Left renal pelvis (tissue), 4 donors: ENCODE measurements around the gene GPRC5C. TPM values are rescaled to one million over a fixed set of nuclear protein-coding genes. Genes with fewer than 3 reads are reported as not detected.

ENCODE experiments used
- DNase-seq, 4 donors: peaks; one replicate each; pipeline ENCODE4 v3.0.0-alpha.2; 2013; ENCODE audit warnings: low read depth in 4 of 4, low spot score in 3 of 4
- polyA plus RNA-seq, 4 donors: library from polyadenylated mRNA; unstranded; fragments of 120-200 nt; gene quantifications; one replicate each; pipeline ENCODE4 v1.2.1, GENCODE V29; 2013; ENCODE audit not compliant: insufficient read length in 4 of 4

The GPRC5C gene
- polyA plus RNA-seq, 4 donors: 10.5 to 153 (median 104) TPM

DNA sequence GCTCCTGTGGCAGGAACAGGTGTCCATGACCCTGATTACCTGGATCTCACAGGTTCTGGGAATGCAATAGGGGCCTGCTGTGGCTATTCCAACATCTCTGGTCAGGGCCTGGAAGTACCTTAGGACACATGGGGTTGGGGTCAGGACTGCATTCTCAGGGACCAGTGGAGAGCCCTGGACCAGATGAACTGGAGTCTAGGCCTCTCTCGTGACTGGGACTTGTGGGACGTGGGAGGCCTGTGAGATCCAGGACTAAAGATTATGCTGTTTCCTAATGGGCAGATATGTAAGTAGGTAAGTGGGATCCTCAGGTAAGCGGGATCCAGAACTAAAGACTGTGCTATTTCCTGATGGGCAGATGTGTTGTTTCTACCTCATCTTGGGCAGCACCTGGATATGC, 18.3 kb downstream of the GPRC5C start:
- no peak for DNase-seq

DNA sequence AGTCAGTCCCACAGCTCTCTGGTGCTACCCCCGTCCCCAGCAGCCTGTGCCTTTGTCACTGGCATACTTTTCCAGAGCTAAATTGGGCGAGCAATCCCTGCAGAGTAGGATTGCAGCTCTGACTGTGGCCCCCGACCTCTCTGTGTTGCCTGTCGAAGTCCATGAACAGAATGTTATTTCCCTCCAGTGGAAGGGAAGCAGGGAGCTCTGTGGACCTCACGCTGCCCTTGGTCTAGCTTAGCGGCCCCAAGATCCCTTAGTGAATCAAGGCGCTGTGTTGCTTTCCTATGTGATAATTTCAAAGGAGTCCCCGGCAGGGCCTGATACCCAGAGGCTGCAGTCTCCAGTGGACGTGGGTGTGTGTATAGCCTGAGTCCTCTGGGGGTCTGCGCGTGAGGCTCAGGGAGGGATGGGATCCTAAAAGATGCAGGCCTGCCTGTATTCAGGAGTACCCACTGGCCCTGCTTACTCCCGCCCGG, 19.1 kb downstream of the GPRC5C start:
- no peak for DNase-seq

DNA sequence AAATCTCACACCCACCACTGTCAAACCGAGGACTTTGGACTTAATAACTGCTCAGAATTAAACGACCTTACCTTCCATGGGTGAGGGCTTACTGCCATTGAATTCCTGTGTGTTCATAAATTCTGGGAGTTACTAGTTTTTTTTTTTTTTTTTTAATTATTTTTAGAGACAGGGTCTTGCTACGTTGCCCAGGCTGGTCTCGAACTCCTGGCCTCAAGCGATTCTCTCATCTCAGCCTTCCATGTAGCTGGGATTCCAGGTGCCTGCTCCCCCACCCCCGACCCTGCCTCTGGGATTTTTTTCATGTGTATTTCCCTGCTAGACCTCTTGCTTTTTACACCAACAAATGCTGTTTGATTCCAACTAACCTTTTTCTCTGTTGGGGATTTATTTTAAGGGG, 19.7 kb downstream of the GPRC5C start:
- no peak for DNase-seq

DNA sequence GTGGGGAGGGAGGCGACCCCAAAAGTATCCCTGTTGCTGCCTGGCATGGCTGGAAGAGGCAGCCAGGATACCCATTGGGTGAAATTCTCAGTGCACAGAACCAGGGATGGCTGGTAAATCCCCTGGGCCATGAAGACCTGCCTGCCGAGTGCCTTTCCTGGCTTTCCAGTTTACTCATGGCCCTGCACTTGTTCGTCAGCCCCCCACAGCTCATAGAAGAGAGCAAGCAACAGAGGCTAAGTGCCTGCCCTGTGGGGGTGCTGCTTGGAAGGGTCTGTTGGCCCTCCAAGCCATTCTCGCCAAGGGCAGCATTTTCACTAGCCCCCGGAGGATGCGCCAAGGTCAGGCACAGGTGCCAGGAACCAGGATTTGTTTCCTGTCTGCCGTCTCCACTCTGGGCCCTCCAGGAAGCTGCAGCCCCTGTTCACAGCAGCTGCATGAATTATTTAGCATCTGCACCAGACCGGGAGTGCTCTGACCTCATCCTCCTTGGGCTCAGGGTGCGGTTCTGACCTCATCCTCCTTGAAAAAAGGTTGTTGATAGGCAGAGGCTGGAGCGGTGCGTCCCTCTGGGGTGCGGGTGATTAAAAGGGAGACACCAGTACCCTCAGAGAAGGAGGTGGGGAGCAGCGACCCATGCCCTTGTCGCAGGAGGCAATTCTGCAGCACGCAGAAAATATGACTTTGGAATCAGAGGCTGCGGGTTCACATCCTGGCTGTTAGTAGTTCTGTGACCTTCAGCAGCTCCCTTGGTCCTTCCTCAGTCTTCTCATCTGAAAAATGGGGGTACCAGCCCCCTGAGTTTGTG, 20.3 kb downstream of the GPRC5C start:
- no peak for DNase-seq

DNA sequence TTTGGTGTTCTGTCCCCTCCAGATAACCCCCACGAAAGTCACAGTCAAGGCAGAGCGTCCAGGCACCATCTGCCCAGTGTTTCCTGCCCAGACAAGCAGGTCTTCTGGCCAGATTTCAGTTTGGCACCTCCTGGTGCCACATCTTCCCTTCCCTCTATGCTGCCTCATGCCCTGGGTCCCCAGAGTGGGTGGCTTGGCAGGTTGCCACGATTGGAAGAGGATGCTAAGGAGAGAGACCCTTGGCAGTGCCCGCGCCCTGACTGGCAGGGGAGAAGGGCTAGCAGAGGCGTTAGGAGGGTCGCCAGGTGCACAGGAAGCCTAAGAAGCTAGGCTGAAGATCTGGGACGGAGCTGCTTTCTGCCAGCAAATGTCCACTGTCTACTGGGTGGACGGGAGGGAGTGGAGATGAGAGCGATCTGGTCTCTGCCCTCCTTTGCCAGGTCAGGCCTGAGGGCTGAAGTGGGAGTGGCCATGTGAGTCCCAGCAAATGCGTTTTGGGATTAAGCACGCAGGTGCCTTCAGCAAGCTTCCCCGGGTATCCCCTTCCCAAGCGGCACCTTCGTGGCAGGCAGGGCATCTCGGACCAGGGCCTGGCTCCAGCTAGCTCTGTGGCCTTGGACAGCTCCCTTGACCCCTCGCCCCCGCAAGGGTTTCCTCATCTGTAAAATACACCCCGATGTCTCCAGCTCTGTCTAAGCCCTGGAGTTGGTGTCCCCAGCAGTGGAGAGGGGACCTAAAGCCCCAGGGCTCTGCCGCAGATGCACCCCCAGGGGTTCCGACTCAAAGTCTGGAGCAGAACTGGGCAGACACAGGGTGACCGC, 21.2 kb downstream of the GPRC5C start:
- DNase-seq: no peak

DNA sequence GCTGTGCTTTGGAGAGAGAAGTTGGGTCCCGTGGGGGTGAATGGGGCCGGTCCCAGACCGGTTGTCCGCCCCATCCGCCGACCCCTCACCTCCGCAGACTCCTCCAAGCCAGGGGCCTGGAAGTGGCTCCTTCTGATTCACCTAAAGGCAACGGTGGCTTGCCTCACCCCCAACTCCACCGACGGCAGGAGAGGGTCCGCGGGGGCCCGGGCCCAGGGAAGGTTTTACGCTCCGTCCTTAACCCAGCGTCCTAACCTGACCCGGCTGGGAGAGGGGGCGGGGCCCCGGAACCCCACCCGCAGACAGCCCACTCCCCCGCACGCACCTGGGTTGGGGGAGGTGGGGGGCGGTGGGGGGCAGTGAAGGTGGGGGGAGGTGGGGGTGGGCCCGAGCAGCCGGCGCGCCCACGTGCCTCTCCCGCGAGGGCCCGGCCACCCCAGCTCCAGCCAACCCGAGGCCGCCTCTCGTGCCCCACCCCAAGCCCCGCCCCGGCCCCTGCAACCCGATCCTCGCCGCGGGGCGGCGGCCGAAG, 21.8 kb downstream of the GPRC5C start:
- no peak for DNase-seq

DNA sequence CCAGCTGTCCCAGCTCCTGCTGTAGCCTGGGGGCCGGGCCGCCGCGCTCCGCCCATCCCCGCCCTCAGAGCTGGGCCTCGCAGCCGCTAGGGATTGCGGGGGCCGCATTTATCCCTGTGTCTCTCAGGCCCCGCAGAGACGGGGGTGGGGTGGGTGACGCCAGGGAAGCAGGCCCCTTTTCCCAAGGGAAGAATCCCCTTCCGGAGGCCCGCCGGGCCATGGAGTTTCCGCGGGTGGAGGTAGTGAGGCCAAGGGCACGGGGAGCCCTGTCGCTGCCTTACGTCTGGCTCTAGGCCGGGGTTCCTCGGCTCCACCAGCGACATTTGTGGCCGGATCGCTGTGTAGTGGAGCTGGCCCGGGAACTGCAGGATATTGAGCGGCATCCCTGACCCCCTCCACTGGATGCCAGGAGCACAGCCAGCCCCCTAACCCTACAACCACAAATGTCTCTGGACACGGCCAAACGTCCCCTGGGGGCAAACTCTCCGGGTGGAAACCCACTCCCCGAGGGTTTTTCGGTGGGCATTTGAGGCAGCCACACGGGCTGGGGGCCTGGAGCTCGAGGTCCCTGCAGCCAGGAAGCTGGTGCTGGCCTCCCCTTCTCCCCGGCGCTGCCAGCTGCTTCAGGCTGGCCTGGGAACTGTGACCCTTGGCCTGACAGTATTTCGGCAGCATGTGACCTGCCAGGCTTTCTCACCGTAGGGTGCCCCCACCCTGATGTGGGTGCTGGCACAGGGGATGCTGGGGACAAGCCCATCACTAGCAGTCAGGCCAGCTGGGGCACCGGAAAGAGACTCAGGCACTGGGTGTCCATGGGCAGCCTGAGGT, 22.5 kb downstream of the GPRC5C start:
- peak in 3 of 4 donors; percentile 80 to 85 (median 84) for DNase-seq

DNA sequence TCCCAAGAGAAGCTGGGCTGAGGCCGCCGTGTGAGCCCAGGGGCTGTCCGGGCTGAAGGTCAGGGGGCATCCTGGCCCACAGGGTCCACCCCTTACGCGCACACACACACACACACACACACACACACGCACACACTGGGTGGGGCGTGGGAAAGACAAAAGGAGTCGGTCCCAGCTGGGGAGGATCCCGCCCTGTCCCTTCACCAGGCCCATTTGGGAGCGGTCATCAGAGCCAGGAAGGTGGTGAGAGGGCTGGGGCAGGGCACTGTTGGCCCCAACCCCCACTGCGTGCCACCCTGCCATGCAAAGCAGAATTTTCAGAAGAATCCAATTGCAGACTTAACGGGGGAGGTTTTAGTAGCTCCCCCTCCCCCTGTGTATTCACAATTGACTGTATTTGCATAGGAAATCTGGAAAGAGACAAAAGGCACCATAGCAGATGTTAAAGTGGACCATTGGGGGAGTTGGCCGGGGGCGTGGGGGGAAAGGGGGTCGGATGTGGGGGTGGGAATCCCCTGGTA, 23.2 kb downstream of the GPRC5C start:
- DNase-seq: no peak

DNA sequence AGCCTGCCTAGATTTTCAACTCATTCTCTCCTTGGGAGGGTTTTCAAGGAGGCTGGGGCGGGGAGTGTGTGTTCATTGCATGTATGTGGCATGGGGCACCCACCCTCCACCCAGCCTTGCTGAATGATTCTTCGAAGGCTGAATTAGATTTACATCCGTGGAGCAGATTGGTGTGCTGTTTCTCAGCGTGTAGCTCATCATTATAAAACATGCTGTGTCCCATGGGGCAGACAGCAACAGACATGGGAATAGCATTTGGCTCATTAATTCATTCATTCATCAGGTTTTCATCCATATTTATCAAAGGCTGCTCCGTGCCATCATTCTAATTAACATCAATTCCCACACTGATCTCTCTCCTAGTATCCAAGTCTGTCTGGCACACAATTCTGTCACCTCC, 23.9 kb downstream of the GPRC5C start:
- no peak for DNase-seq

DNA sequence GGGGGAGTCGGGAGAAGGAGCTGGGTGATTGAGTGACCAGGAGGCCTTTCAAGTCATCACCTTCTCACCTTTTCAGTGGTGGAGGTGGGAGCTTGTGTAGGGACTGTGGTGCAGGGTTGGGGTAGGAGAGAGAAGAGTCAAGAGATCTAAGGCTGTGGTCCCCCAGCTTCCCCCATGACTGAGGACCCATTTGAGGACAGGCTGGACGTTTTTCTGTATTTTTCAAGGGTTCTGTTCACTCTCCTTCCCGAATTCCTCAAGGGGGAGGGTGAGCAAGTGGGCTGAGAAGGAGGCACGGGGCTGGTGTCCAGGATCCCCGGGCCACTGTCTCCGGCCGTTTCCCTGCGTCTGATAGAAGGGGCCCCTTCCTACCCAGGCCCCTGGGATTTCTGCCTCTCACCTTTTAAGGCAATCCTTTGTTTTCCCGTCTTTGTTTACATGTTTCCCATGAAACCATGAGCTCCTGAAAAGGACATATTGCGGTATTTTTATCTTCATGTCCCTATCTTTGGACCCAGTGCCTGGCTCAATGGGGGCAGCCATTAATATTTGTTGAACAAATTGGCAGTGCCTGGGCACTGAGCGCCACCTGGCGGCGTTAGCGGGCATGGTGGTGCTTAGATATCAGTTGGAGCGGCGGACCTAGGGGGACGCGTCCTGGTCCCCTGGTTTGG, 25.4 kb downstream of the GPRC5C start:
- no peak for DNase-seq

DNA sequence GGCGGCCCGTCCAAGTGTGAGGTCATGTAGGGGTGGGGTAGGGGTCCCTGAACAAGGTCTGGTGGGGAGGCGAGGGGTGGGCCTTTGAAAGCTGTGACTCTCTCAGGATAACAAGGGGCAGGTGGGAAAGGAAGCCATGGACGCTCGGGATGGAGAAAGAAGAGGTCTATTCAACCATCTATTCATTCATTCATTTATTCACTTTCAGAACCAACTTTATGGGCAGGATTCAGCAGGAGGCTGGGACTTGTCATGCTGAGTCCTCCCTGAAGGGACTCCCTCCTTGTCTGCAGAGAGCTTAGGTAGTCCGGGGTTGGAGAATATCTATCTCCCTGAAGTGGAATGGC, 25.9 kb downstream of the GPRC5C start:
- no peak for DNase-seq

DNA sequence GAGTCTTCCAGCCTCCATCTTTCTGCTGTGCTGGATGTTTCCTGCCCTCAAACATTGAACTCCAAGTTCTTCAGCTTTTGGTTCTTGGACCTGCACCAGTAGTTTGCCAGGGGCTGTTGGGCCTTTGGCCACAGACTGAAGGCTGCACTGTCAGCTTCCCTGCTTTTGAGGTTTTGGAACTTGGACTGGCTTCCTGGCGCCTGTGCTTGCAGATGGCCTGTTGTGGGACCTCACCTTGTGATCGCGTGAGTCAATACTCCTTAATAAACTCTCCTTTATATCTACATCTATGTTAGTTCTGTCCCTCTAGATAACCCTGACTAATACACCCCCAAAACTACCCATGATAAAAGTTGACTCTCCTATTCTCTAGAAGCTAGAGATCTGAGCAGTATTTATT, 26.9 kb downstream of the GPRC5C start:
- DNase-seq: no peak

DNA sequence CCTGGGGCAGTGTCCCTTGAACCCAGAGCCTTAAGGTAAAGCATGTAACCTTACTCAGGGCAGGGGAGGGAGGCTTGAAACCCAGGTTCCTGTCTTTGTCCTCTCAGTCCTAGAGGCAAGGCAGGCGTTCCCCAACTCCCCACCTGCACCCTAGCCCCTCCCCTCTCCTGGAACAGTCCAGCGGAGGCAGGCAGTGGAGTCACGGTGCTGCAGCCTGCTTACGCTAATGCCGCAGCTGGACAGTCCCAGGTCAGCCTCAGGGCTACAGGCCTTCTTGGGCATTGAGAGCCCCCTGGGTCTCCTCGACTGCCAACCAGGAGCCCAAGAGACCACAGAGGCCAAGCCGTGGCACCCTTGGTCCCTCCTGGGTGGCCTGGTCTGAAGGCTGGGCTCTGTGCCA, 27.7 kb downstream of the GPRC5C start:
- no peak for DNase-seq

DNA sequence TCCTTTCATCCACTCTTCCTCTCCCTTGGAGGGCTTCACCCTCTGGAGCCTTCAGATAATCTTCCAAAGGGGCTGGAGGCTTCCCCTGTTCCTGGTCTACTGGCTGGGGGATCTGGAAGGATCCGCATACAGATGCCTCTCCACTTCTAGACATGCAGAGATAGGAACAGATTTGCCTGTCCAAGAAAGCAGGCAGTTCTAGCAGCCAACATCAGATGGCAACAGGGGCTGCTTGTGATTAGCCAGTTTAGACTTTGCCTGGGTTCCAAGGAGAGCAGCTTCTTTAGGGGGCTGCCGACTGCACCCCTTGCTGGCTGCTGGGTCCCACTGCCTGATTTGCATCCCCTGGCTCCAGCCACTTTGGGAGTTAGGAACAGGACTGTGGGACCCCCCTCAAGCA, 28.4 kb downstream of the GPRC5C start:
- DNase-seq: no peak

DNA sequence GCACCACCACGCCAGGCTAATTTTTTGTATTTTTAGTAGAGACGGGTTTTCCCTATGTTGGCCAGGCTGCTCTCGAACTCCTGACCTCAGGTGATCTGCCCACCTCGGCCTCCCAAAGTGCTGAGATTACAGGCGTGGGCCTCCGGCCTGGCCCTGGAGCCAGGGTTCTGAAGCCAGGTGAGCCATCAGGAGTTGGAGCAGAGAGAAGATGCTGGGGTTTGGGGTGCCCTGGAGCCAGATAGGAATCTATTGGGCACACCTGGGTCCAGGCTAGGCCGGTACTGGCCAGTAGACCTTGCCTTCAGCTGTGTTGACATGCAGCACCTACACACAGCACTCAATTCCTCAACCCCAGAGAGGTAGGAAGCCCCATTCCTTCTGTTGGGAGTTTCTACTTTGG, 29.1 kb downstream of the GPRC5C start:
- DNase-seq: no peak

DNA sequence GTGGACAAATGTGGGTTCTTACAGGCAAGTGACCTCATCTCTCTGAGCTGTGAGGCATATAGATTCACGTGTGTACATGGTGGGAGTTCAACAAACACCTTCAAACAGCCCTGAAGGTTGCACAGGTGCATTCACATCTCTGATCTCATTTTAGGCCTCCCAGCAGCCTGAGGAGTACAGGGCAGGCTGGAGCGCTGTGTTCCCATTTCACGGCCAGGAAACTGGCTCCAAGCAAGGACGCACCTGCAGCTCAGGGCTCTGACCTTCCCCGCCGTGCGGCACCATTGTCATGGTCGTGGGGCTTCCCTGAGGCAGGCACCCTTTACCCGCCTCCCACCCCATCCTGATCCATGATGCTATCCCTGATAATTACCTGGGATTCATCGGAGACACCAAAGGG, 29.7 kb downstream of the GPRC5C start:
- no peak for DNase-seq

DNA sequence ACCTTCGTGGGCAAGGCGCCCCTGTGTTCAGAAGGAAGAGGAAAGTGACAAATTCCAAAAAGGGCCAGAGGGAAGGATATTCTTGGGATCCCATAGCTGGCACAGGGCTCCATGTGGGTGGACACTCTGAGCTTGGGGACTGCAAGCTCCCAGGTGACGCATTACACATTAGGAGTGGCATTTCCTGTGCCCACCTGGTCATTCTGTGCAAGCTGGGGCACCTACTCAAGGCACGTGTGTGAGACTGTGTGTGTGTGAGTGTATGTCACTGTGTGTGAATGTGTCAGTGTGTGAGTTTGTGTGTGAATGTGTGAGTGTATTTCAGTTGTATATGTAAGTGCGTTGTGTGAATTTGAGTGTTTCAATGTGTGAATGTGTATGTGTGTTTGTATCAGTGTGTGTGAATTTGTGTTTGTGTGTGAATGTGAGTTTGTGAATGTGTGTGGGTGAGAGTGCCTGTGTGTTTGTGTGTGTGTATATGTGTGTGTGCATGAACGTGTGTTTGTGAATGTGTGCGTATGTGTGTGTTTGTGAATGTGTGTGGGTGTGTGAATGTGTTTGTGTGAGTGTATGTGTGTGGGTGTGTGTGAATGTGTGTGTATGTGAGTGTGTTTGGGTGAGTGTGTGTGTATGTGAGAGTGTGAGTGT, 33.0 kb downstream of the GPRC5C start:
- DNase-seq: no peak

DNA sequence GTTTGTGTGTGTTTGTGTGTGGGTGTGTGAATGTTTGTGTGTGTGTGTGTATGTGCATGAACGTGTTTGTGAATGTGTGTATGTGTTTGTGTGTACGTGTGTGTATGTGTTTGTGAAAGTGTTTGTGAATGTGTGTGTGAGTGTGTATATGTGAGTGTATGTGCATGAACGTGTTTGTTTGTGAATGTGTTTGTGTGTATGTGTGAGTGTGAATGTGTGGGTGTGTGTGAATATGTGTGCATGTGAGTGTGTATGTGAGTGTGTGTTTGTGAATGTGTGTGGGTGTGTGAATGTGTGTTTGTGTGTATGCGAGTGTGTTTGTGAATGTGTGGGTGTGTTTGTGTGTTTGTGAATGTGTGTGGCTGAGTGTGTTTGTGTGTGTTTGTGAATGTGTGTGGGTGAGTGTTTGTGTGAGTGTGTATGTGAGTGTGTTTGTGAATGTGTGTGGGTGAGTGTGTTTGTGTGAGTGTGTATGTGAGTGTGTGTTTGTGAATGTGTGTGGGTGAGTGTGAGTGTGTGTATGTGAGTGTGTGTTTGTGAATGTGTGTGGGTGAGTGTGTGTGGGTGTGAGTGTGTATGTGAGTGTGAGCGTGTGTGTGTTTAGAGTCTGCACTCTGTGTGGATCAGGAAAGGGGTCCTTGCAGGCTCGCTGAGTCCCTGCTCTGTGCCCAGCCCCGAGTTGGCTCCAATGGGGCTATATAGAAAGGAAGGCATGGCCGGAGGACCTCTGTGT, 33.7 kb downstream of the GPRC5C start:
- no peak for DNase-seq
